NCI-H748 (cell line): ENCODE results near the gene LPCAT3.

Source experiments
- DNase-seq: peaks from one replicate; lab custom pipeline; 2025; ENCODE audit not compliant: unreplicated experiment; lab: John Stamatoyannopoulos, UW

Gene LPCAT3

GRCh38 chr12:6941267-6941666 is 77.0 kb downstream of the LPCAT3 start:
- DNase-seq: no peak

- no peak for DNase-seq
Measured at GRCh38 chr12:6939191-6939540, 79.1 kb downstream of the LPCAT3 start.

GRCh38 chr12:6938353-6939190 is 79.7 kb downstream of the LPCAT3 start:
- no peak for DNase-seq

- peak; percentile 96 for DNase-seq
Measured at GRCh38 chr12:6937481-6938352, 80.6 kb downstream of the LPCAT3 start.

- peak; percentile 50 for DNase-seq
Measured at GRCh38 chr12:6936636-6937480, 81.4 kb downstream of the LPCAT3 start.

GRCh38 chr12:6936194-6936635 is 82.1 kb downstream of the LPCAT3 start:
- DNase-seq: no peak

- no peak for DNase-seq
Measured at GRCh38 chr12:6935371-6936193, 82.7 kb downstream of the LPCAT3 start.

GRCh38 chr12:6934110-6934509 is 84.2 kb downstream of the LPCAT3 start:
- DNase-seq: no peak

GRCh38 chr12:6932766-6933165 is 85.5 kb downstream of the LPCAT3 start:
- DNase-seq: no peak

- no peak for DNase-seq
Measured at GRCh38 chr12:6929466-6930452, 88.5 kb downstream of the LPCAT3 start.

- no peak for DNase-seq
Measured at GRCh38 chr12:6928703-6929407, 89.4 kb downstream of the LPCAT3 start.

GRCh38 chr12:6928022-6928702 is 90.1 kb downstream of the LPCAT3 start:
- DNase-seq: no peak

GRCh38 chr12:6927379-6928021 is 90.8 kb downstream of the LPCAT3 start, which contains the start of gene ATN1:
Gene ATN1, plus strand, starts transcription at chr12:6927959. Its CDS starts 6,043 bp downstream, at chr12:6934002.
- peak; percentile 60 for DNase-seq
